Astrocyte (in vitro differentiated cells and primary cell): Measurements from ENCODE around the gene GJD3. TPM values are rescaled to one million over a fixed set of nuclear protein-coding genes. Genes with fewer than 3 reads are reported as not detected.
A peak's percentile ranks its signal among the peaks of the same experiment; 100 is the strongest.

Experiments used
- DNase-seq: peaks from one replicate; pipeline ENCODE4 v3.0.0-alpha.2; 2010; ENCODE audit warnings: low read depth
- FAIRE-seq: peaks from 2 replicates; lab custom pipeline; 2011; peaks lifted over from hg19 to GRCh38; lab: Jason Lieb, UNC
- H2AFZ ChIP-seq: 2 replicates; pipeline ENCODE4 v1.6.0; 2012; ENCODE audit warnings: low read depth, low read length, inconsistent platforms
- H3K27ac ChIP-seq: 2 replicates; pipeline ENCODE4 v1.5.1; 2011; ENCODE audit warnings: low read depth, low read length, inconsistent platforms
- H3K27me3 ChIP-seq: 2 replicates; pipeline ENCODE4 v1.6.0; 2011; ENCODE audit warnings: low read length, inconsistent platforms; ENCODE audit not compliant: insufficient read depth
- H3K36me3 ChIP-seq: 2 replicates; pipeline ENCODE4 v1.5.1; 2011; ENCODE audit warnings: low read length, inconsistent platforms; ENCODE audit not compliant: insufficient read depth
- H3K4me1 ChIP-seq: 2 replicates; pipeline ENCODE4 v1.5.1; 2011; ENCODE audit warnings: low read length, inconsistent platforms; ENCODE audit not compliant: insufficient read depth
- H3K4me2 ChIP-seq: 2 replicates; pipeline ENCODE4 v1.6.0; 2012; ENCODE audit warnings: low read length, inconsistent platforms
- H3K4me3 ChIP-seq: 2 replicates; pipeline ENCODE4 v1.5.1; 2011; ENCODE audit warnings: low read depth, mild to moderate bottlenecking, low read length, inconsistent platforms; ENCODE audit not compliant: insufficient read depth
- H3K79me2 ChIP-seq: 2 replicates; pipeline ENCODE4 v1.6.0; 2012; ENCODE audit warnings: mild to moderate bottlenecking, low read length, inconsistent platforms; ENCODE audit not compliant: insufficient read depth
- H3K9ac ChIP-seq: 2 replicates; pipeline ENCODE4 v1.6.0; 2012; ENCODE audit warnings: mild to moderate bottlenecking, low read length, inconsistent platforms
- H3K9me3 ChIP-seq: 2 replicates; pipeline ENCODE4 v1.5.1; 2012; ENCODE audit warnings: low read depth, mild to moderate bottlenecking, low read length, inconsistent platforms; ENCODE audit not compliant: insufficient read depth
- H4K20me1 ChIP-seq: 2 replicates; pipeline ENCODE4 v1.6.0; 2012; ENCODE audit warnings: low read length, inconsistent platforms; ENCODE audit not compliant: insufficient read depth
- H3K27ac Mint-ChIP-seq: one replicate; pipeline ENCODE4 v1.8.0; 2021; ENCODE audit warnings: mild to moderate bottlenecking, mixed read lengths; ENCODE audit not compliant: unreplicated experiment
- H3K27me3 Mint-ChIP-seq: one replicate; pipeline ENCODE4 v1.8.0; 2021; ENCODE audit warnings: low read depth, mixed read lengths; ENCODE audit not compliant: unreplicated experiment
- H3K36me3 Mint-ChIP-seq: one replicate; pipeline ENCODE4 v1.8.0; 2021; ENCODE audit warnings: low read depth, mixed read lengths; ENCODE audit not compliant: unreplicated experiment
- H3K4me1 Mint-ChIP-seq: one replicate; pipeline ENCODE4 v1.8.0; 2021; ENCODE audit warnings: low read depth, mixed read lengths; ENCODE audit not compliant: unreplicated experiment
- H3K4me3 Mint-ChIP-seq: one replicate; pipeline ENCODE4 v1.8.0; 2021; ENCODE audit warnings: mild to moderate bottlenecking, moderate library complexity, mixed read lengths; ENCODE audit not compliant: unreplicated experiment
- H3K9me3 Mint-ChIP-seq: one replicate; pipeline ENCODE4 v1.8.0; 2021; ENCODE audit warnings: mild to moderate bottlenecking, mixed read lengths; ENCODE audit not compliant: unreplicated experiment
- EZH2 ChIP-seq: IDR thresholded peaks from 2 replicates; pipeline ENCODE4 v1.6.1; 2012; ENCODE audit warnings: mild to moderate bottlenecking, low read length, inconsistent platforms; ENCODE audit not compliant: insufficient read depth
- total RNA-seq: library from RNA; stranded (reverse); gene quantifications from 2 replicates; pipeline ENCODE4 v1.2.1, GENCODE V29; 2021
- TF ChIP-seq, protein P1 (sequence below): IDR thresholded peaks from 2 replicates; pipeline ENCODE4 v1.5.1; 2011; ENCODE audit warnings: low read depth, mild to moderate bottlenecking, inconsistent platforms, low read length, moderate library complexity; ENCODE audit not compliant: insufficient read depth

Gene GJD3
- total RNA-seq, 1 donor from 2014 or later, result 0.43 TPM

DNA sequence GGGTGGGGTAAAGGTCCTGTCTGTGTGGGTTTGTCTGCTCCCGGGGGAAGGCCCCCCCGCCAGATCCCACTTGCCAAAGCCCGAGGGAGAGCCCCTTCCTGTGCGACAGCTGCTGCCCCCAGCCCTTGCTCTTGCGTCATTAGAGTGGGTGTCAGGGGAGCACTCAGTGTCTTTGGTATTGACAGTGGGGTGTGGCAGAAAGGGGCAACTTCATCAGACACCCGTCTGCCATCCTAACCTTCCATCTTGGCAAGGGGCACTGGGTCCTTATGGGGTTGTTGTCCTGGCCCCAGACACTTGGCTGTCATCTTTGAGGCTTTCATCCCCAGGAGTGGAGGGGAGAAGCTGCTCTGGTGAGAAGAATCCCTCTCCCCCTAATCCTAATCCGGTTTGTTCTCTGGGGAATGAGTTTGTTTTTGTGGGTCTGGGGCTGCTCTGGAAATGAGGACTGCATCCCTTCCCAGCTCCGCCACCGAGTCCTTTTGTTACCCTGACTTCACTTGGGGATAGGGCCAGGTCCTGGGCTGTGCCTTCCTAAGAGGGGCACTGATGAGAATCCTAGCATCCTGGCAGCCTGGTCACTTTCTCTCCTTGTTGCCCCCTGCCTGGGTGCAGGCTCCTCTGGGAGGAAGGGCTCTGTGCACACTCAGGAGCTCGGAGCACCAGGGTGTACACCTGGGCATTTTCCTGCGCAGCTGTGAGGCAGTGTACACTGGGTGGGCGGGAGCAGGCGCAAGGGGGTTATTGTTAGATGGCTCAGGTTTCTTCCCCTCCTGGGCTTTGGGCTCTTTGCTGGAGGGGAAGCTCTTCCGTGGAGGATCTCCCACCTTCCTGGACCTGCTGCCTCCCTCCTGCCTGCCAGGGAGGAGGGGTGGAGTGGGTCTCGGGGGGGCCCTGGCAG lies 21.1 kb downstream of the GJD3 start:
- no peak for DNase-seq
- Histone ChIP-seq H3K4me2 (peak overlapping the region; percentile 95), H4K20me1 (peaks cover 56% of the 10 kb centered on the region), H3K9me3 (no peaks in the 10 kb centered on the region), H3K9ac (peak overlapping the region; percentile 88), H3K36me3 (peaks cover 4% of the 10 kb centered on the region), H3K79me2 (peaks cover 66% of the 10 kb centered on the region), H3K27ac (peak overlapping the region; percentile 51), H2AFZ (no peak overlapping the region), H3K27me3 (no peaks in the 10 kb centered on the region), H3K4me1 (peaks cover 65% of the 10 kb centered on the region), H3K4me3 (peak overlapping the region; percentile 63)
- H3K27ac Mint-ChIP-seq, result peak overlapping the region; percentile 85
- no peak for FAIRE-seq
- no peaks in the 10 kb centered on the region for H3K9me3 Mint-ChIP-seq
- H3K4me1 Mint-ChIP-seq, result peaks cover 31% of the 10 kb centered on the region
- peak overlapping the region; percentile 93 for H3K4me3 Mint-ChIP-seq
- H3K27me3 Mint-ChIP-seq, result no peaks in the 10 kb centered on the region
- no peak for TF ChIP-seq EZH2
- TF ChIP-seq, protein P1, sequence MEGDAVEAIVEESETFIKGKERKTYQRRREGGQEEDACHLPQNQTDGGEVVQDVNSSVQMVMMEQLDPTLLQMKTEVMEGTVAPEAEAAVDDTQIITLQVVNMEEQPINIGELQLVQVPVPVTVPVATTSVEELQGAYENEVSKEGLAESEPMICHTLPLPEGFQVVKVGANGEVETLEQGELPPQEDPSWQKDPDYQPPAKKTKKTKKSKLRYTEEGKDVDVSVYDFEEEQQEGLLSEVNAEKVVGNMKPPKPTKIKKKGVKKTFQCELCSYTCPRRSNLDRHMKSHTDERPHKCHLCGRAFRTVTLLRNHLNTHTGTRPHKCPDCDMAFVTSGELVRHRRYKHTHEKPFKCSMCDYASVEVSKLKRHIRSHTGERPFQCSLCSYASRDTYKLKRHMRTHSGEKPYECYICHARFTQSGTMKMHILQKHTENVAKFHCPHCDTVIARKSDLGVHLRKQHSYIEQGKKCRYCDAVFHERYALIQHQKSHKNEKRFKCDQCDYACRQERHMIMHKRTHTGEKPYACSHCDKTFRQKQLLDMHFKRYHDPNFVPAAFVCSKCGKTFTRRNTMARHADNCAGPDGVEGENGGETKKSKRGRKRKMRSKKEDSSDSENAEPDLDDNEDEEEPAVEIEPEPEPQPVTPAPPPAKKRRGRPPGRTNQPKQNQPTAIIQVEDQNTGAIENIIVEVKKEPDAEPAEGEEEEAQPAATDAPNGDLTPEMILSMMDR, result no peak
- peaks cover 4% of the 10 kb centered on the region for H3K36me3 Mint-ChIP-seq

DNA sequence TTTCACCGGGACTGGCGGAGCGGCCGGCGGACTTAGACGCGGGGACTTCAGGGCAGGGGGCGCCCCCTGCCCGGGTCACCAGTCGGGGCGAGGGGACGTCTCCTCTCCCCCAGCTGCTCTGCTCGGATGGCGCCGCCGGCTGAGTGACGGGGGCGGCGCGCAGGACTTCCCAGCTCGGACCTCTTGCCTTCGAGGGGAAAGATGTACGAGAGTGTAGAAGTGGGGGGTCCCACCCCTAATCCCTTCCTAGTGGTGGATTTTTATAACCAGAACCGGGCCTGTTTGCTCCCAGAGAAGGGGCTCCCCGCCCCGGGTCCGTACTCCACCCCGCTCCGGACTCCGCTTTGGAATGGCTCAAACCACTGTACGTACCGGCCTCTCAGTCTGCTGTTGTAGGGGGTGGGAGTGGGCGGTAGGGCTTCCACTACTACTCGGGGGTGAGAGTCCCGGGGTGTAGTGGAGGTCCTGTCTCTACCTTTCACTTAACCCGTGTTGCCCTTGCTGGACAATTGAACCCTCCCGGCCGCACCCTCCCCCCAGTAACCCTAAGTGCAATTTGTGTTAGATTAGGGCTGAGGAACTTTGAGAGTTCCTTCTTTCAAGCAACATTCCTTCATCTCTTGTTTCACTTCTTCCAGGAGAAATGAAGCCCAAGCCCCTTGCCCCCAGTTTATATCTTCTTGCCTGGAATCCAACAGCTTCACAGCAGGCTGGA lies 21.9 kb downstream of the GJD3 start:
- Mint-ChIP-seq H3K27ac (peak overlapping the region; percentile 85), H3K27me3 (no peaks in the 10 kb centered on the region), H3K4me3 (peak overlapping the region; percentile 93), H3K4me1 (peaks cover 23% of the 10 kb centered on the region), H3K36me3 (peaks cover 4% of the 10 kb centered on the region), H3K9me3 (no peaks in the 10 kb centered on the region)
- peak overlapping the region; percentile 95 for H3K4me2 ChIP-seq
- no peak overlapping the region for H2AFZ ChIP-seq
- no peaks in the 10 kb centered on the region for H3K9me3 ChIP-seq
- DNase-seq (no peak), FAIRE-seq (no peak)
- H3K27ac ChIP-seq, result peak overlapping the region; percentile 51
- H3K36me3 ChIP-seq, result peaks cover 4% of the 10 kb centered on the region
- peaks cover 56% of the 10 kb centered on the region for H4K20me1 ChIP-seq
- peaks cover 57% of the 10 kb centered on the region for H3K4me1 ChIP-seq
- H3K79me2 ChIP-seq, result peaks cover 63% of the 10 kb centered on the region
- H3K4me3 ChIP-seq, result peak overlapping the region; percentile 63
- H3K27me3 ChIP-seq, result no peaks in the 10 kb centered on the region
- no peak for TF ChIP-seq EZH2
- TF ChIP-seq, protein P1, result no peak
- peak overlapping the region; percentile 88 for H3K9ac ChIP-seq
